ENCODE results near the gene MUSK. TPM values are rescaled to one million over a fixed set of nuclear protein-coding genes. Genes with fewer than 3 reads are reported as not detected.
A peak's percentile ranks its signal among the peaks of the same experiment; 100 is the strongest.

MUSK gene
- not detected in 2 replicates for total RNA-seq

DNA sequence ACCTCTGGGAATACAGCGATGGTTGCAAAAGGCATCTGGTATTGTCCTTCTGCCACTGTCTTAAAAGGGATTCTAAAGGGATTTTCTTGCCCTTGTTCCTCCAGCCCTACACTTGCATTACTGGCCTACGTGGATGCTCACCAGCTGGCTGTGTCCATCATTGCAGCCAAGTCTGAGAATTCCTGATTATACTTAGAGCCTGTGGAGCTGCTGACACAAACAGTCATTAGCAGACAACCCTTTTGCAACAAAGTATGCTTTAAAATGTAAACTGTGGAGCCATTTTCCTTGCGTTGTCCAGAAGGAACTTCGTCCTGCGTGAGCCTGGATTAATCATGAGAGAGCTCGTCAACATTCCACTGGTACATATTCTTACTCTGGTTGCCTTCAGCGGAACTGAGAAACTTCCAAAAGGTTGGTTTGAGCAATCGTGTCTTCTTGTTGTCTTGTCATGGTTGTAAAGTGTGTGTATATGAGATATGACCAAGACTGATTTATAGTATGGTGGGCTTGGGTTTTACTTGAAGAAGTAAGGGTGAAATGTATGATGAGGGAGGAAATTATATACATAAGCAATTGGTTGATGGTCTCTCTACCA is at the start of gene MUSK:
MUSK (plus strand) TSS at position 222 of the 598 bp plus-strand sequence; CDS start at position 336, 114 bp downstream.
- DNase-seq (ENCODE audit: low read depth) = no peak

DNA sequence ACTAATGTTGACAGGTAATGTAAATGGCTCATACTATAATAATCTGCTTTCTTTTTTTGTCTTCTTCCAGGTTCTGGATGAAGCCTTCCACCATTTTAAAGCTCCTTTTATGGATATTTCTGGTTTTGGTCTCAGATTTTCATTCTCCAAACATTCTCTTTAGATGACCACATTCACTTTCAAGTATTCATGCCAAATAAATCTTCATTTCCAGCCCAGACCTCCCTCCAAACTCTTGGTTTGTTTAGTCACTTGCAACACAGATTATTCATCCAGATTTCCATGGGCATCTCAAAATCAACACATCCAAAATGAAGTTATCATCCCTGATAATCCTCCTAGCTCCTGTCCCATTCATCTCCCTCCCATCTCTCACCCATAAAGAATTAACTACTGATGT is 48.8 kb upstream of the MUSK start:
- no peak for DNase-seq (ENCODE audit: low read depth)

DNA sequence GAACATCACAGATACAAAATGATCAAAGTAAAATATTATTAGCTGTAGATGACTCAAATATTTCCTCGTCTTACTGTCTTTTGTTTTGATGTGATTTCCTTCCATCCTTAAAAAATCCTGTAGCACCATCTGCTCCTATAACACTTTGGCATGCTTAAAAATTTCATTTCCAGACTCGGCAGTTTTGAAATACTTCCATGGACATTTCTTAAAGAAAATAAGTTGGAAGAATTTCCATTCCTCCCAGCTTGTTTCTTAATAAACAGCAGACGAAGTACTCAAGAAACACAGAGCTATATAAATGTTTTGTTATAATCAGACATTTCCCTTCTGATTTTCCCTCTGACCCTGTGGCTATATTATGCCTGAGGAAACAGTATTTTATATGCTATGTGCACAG is 47.9 kb upstream of the MUSK start:
- no peak for DNase-seq (ENCODE audit: low read depth)

DNA sequence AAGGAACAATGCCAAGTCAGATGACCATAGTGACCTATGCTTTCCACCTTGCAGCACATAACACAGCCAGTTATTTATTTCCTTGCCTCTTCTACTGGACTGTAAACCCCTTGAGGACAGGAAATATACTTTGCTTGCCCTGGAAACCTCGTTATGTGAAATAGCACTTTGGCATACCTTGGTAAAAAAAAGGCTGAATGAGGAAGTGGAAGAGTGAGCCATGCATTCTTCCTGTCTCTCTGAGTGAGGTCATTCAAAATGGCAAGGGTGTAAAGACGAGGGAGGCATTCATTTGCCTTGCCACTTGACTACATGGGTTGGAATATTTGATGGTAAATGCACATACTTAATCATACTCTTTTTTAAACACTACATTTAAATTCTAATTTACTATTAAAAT is 46.2 kb upstream of the MUSK start:
- DNase-seq (ENCODE audit: low read depth) = no peak

DNA sequence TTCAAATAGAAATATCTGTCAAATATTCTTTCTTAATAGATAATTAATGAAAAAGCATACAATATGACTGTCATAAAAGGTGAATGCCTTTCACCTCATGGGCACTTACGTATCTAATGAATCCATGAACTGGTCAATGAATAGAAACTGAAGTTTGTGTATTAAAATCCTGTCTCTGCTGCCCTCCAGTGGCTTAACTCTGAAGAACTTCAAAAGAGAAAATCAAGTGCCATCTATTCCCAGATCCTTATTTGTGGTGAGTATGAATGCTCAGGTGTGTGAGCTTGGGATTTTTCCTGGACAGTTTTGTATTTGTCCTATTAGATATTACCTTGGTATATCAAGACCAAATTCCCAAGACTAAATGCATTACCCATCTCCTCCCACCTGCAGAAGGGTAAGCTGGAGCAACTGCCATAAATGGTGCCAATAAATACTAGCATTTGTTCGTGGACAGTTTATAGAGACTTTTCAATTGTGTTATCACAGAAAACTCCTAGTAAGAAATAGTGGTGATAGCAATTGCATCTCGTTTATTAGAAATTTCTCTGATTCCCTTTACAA is 45.0 kb upstream of the MUSK start:
- DNase-seq (ENCODE audit: low read depth) = peak; percentile 64

DNA sequence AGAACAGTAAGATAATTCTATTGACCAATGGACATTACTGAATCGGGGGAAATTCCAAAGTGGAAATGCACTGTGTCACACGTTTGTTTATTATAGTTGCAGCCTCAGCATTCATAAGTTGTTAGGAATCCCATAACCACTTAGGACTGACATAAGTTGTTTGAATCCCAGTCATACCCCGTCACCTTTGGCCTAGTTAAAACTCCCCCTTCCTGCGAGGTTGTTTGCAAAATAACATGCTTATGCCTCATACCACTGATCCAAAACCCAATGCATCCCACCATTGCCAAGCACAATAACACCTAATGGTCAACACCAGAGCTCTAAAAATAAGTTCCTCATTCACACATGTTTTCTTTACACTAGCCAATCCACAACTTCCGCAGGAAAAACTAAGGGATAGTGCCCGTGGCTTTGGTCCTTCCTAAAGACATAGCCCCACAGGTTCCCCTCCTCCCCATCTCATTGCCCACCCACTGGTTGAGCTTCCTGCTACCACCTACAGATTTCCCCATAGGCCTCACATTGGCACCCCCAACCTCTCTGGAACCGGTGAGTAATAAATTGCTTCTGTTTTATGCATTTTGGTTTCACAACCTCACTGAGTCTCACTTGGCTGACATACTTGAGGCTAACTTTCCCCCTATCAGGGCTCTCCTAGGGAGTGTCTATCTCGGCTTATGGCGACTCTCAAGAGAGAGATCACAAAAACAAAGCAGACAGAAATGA is 42.3 kb upstream of the MUSK start:
- DNase-seq (ENCODE audit: low read depth) = peak; percentile 36

DNA sequence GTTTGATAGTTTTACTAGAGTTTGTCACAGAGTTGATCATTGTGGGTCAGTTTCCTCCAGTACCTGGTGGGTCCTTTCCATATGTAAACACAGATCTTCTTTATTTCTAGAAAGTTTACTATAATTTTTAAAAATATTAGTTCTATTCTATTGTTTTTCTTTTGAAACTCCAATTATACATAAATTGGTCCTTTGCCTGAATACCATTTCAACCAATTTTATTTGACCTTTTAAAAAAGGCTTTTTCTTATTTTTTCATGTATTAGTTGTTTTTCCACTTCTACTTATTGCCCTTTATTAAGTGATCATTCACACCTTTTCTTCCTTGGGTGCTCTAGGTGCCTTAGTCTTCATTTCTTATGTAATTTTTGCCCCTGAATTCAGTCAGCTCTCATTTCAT is 33.0 kb upstream of the MUSK start:
- DNase-seq (ENCODE audit: low read depth) = no peak

DNA sequence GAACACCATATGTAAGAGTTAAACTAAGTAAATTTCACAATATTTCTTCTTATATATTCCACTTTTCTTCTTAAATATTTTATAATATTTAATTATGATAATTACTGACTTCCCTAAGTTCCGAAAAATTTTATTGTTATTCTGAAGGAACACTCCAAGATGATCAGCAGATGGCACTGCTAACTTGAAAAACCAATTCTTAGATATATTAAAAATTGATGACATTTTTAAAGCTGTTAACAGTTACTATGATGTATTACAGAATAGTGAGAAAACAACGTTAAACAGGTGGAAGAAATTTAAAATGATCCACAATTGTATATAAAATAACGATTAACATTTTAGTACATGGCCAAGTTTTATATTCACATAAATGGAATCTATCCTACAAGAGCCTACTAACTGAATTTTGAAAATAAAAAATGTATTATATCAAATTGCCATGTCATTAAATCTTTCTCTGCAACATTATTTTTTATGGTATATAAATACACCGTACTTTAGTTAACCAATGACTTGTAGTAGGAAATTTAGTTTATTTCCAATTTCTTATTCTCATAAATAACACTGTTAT is 30.1 kb upstream of the MUSK start:
- peak; percentile 43 for DNase-seq (ENCODE audit: low read depth)

DNA sequence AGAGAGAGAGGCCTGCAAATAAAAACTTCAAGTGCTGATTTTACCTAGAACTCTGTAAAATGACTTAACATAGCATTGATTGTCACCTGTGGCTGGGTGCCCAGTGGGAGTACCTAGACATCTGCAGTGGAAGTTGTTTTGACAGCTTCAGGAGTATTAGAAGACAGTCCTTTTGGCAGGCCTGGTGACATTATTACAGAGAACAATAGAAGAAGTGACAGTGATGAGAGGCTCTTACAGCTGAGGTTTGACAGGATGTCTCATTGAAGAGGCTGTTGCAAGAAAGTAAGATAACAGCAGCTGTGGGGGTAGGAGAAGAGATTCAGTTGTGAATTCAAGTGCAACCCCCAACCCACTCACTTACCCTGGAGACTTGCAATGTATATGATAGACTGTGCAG is 27.9 kb upstream of the MUSK start:
- no peak for DNase-seq (ENCODE audit: low read depth)

DNA sequence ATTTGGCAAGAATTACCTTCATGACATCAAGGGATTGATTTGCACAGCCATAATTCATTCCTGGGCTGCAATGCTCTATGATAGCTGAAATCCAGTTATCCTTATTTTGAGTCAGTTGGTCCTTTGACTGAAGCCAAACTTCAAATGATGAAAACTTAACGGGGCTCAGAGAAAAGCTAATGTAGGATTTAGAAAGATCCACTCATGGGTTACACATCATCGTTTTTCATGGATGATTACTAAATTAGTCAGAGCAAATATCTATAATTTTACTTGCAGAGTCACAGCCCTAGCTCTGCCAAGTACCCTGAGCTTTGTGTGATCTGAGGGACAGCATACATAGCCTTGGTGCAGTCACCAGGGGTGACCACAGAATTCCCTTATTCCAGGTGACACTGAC is 27.3 kb upstream of the MUSK start:
- no peak for DNase-seq (ENCODE audit: low read depth)

DNA sequence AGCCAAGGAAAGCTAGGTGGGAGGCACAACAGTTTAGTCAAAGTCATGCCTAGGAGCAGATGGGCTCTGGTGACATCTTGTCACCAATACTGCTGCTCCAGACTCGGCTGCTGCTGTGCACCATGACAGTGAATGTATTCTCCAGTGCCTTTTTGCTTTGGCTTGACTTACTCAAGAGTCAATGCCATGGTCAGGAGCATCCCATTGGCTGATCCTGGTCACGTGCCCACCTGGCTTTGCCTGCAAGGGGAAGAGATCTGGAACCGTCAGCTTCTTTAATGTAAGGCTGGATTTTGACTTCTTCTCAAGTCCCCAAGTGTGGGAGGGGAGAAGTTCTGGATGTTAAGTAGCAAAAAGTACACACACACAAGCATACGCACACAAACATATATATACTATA is 19.9 kb upstream of the MUSK start:
- DNase-seq (ENCODE audit: low read depth) = no peak

DNA sequence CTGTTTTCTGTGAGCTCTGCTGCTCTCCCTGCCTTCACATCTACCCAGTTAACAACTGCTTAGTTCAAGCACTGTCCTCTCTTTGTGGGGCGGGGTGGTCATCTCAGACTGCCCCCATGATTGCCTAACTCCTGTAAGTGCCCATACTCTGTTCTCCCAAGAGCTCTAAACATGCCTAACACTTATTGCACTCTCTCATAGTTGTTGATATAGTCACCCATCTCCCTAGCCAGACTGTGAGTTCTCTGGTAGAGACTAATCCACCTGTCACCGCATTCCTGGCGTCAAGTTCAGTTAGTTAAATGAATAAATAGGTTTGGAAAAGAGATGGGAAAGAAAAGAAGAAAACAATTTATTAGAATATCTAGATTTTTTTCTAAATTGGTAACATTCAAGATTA is 18.3 kb upstream of the MUSK start:
- DNase-seq (ENCODE audit: low read depth) = peak; percentile 30

DNA sequence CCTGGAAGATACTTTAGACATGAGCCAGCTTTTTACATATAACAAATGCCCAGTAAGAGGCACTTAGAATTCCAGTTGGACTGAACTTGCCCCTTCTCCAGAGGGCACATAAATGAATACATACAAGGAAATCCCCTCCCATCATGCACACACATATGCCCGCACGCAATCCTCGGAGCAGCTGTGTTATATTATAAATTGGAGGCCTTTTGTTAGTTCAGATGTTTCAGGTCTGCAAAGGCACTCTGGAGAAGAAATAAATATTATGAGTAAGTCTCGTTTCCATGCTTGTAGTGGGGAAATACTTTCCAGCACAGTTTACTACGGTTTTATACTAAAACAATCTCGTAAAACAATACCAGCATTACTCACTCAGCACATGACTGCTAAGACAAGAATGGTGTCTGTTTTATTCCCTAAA is 17.6 kb upstream of the MUSK start:
- peak; percentile 22 for DNase-seq (ENCODE audit: low read depth)

DNA sequence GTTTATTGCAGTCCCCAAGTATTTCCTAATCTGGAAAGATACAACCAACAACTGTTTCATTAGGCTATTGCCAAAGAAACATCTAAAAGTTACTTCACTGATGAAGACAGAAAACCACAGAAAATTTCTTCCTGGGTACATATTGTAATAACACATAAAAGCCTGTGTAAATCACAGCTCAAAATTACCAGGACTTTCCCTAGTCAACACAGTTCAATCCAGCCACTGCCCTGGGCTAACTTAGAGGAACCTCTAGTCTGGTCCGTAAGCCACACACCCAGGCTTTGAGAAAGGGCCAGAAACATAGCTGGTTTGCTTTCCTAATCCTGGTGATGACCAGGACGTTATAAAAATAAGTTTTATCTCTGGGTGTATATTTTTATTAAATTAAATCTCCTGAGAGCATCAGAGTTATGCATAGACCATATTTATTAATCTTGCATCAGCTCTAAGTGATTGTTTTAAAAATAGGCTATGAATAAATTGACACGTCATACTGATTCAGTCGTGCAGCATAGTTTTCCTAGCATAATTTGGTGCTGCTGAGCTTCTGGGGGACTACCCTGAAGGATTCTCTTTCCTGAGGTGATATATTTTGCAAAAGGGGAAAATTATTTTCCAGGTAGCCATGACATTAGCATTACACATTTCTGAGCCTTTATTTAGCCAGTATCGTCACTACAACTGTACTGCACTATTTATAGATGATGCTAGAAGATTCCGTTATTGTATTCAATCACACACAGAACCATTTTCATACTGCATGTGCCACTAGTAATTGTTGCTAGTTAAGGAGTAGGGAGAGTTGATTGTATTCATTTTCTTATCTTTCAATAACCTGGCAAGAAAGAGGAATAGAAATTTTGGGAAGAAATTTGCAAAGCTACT is 12.6 kb upstream of the MUSK start:
- peak; percentile 16 for DNase-seq (ENCODE audit: low read depth)

DNA sequence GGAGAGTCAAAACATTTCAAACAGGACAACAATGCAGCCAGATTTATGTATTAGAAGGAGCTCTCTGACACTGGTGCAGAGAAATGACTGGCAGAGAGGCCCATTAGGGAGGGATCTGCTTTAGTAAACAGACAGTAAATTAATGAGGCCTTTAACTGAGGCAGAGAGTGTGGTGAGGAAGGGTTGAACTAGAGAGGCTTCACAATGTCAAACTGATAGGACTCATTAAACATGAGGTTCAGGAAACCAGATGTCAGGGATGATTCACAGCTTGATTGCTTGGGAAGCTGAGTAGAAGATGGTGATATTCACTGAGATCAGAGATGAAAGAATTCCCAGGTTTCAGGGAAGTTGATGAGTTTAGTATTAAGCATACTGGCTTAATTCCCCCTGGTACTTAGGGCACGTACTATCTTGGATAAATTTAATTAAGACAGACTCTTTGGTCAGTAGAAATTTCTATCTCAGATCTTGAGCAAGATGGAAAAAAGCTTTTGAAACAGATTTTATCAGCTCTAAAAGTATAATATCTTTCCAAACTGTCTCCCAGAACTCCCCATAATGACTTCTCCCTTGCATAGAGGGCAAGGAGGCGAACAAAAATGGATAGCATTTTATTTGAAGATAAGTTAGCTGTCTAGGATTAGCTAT is 8.6 kb upstream of the MUSK start:
- DNase-seq (ENCODE audit: low read depth) = peak; percentile 87

DNA sequence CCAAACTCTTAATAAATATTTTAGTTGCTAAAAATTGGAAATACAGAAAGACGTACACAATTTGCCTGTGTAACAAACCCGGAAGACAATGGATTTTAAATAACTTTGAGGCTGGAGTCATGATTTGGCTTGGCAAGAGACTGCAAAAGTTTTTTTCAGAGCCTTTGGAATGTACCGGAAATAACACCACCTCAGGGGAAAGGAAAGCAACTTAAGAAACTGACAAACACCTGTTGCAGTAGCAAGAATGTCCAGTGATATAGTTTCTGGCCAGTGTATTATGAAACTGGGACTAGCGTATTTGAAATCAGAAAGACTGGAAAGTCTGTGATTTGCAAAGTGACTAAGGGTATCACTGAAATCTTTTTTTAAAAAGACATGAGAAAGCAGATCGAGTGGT is 842 bp downstream of the MUSK start:
- peak; percentile 88 for DNase-seq (ENCODE audit: low read depth)

DNA sequence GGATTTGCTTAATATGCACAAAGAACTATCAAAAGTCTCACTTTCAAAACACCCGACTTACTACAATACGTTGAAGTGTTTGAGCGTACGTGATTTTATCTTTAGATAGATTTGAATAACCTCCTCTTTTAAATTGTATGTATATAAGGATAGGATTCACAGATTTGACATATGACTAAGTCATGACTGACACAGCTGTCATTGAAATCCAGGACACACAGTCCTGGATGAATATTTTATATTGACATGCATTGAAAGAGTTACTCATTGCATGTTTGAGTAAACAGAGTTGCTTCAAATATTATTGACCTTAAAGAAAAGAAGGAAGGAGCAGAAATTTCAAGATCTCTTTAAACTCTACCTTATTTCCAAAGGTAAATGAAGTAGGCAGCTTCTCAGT is 3.3 kb downstream of the MUSK start:
- no peak for DNase-seq (ENCODE audit: low read depth)

DNA sequence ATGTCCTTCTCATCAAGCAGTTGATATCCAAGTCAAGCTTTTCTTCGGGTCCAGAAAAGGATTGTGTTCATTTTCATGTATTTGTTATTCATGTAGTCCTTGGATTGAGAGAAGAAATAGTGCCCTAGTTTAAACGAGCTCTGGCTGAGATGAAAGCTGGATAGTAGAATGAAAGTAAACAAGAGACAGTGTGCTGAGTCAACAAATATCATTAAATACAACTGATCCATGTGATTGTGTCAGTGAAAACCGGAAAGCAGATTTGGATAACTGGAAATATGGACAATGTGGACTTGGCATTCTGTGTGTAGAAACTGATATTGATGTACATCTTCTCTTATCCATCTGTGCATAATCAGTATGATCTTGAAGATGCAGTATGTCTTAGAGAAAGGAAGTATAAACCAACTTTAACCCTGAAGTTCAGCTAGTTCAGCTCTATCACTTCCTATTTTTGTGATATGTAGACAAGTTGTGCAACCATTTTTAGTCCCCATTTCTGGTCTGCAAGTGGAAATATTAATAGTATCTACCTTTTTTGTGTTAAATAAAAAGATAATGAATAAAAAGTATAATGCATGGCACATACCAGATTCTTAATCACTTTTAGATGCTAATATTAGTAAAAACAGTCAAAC is 4.4 kb downstream of the MUSK start:
- no peak for DNase-seq (ENCODE audit: low read depth)

DNA sequence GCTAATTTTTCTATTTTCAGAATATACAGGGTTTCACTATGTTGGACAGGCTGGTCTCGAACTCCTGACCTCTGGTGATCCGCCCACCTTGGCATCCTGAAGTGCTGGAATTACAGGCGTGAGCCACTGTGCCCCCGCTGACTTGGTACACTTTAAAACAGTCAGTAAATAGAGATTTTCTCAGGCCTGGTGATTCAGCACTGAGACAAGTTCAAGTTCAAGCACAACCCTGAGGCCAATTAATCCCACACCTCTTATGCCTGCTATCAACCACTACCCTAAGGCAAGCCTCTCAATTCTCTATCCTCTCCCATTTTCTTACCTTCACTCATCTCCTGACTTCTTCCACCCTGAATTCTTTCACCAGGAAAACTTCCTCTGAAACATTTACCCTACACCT is 18.9 kb downstream of the MUSK start:
- DNase-seq (ENCODE audit: low read depth) = peak; percentile 20

DNA sequence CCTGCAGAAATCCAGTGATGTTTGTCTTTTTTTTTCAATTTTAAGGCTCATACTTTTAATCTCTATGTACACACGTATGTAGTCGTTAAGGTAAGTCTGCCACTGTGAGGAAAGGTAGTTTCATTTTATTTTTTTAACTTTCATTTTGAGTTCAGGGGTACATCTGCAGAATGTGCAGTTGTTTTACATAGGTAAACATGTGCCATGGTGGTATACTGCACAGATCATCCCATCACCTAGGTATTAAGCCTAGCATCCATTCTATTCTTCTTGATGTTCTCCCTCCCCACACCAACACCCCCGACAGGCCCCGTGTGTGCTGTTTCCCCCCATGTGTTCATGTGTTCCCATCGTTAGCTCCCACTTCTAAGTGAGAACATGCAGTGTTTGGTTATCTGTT is 19.7 kb downstream of the MUSK start:
- DNase-seq (ENCODE audit: low read depth) = no peak

DNA sequence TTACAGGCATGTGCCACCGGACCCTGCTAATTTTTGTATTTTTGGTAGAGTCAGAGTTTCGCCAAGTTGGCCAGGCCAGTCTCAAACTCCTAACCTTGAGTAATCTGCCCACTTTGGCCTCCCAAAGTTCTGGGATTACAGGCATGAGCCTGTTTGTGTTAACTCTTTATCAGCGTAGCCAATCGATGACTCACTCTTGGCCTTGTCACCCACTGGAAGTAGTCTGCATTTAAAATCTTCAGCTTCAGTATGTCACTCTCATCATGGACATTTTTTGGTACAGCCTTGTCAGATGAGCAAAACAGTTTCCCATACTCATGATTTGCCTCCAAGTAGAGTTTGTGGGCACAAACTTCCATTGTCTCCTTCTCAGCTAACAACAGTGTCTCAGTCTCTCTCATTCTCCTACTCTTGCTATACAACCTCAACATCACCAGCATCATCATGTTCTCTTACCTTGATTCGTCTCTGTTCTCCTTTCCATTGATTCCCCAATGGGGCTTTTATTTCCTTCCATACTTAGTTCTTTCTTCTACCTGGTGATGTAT is 22.5 kb downstream of the MUSK start:
- DNase-seq (ENCODE audit: low read depth) = peak; percentile 6

Data from renal cortical epithelial cell (primary cell).